GM19240 (cell line): ENCODE results near the gene ZC3H18.

Experiments used
- DNase-seq: peaks from one replicate; pipeline ENCODE4 v3.0.0; 2011; ENCODE audit warnings: low spot score; ENCODE audit not compliant: insufficient read length

Gene ZC3H18

DNA sequence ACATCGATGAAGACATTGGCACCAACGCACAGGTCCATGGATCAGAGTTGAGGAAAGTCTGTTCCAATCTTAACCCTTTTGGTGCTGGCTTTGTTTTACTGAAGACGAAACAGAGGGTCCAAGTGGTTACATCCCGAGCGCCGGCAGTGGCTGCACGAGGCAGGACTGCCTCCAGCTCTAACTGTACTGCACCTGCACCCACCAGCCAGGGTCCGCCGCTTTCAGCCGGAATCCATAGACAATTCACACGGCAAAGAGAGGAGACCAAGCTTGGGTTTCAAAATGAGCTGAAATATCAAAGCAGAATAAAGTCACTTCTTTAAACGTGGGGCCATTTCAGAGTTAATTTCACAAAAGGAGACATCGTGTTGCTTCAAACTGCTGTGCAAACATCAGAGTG lies 21.2 kb upstream of the ZC3H18 start:
- no peak for DNase-seq

- DNase-seq, result no peak
Measured at GRCh38 chr16:88549671-88550245, 20.4 kb upstream of the ZC3H18 start.

DNA sequence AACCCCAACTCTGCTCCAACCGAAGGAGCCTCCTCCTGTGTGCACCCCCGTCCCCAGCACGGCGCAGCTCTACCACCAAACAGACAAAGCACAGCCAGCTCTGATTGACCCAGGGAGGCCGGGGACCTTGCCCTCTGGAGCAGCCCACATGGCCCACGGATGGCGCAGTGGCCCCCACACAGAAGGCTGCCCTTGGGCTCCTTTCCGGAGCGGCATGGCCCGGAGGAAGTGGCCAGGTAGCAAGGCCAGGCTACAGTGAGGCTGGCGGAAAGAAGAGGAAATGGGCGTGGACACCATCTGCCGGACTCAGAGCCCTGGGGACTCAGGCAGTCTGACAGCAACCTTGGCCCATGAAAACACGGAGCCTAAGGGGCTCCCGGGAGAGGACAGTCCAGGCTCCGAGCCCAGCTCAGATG lies 19.9 kb upstream of the ZC3H18 start:
- DNase-seq, result no peak

- no peak for DNase-seq
Measured at GRCh38 chr16:88552166-88552565, 18.0 kb upstream of the ZC3H18 start.

- DNase-seq, result no peak
Measured at GRCh38 chr16:88552815-88553214, 17.4 kb upstream of the ZC3H18 start.

GRCh38 chr16:88553739-88554138 lies 16.5 kb upstream of the ZC3H18 start:
- no peak for DNase-seq

DNA sequence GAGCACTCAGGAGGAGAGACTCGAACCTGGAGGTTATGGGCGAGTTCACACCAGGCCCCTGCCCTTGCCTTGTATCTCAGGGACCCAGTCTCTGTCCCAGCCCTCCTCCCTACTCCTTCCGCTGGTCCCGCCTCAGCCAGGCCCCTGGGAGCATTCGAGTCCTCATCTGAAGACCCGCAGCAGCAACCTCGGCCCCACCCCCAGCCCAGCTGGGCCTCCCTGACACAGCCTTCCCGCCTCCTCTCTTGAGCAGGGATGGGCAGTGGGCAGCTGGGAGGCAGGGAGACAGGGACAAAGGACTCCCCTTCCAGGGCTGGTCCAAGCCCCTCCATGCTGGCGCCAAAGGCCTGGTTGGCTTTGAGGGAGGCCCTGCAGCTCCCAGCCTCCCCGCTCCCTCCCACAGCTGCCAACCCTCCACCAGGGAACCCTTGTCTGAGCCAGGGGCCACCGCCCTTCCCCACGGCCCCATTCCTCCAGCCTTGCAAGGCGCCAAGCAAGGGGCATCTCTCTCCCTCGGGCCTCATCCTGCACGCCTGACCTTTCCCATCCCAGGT lies 15.4 kb upstream of the ZC3H18 start:
- DNase-seq, result no peak

GRCh38 chr16:88556294-88556988 lies 13.8 kb upstream of the ZC3H18 start:
- DNase-seq, result no peak

DNA sequence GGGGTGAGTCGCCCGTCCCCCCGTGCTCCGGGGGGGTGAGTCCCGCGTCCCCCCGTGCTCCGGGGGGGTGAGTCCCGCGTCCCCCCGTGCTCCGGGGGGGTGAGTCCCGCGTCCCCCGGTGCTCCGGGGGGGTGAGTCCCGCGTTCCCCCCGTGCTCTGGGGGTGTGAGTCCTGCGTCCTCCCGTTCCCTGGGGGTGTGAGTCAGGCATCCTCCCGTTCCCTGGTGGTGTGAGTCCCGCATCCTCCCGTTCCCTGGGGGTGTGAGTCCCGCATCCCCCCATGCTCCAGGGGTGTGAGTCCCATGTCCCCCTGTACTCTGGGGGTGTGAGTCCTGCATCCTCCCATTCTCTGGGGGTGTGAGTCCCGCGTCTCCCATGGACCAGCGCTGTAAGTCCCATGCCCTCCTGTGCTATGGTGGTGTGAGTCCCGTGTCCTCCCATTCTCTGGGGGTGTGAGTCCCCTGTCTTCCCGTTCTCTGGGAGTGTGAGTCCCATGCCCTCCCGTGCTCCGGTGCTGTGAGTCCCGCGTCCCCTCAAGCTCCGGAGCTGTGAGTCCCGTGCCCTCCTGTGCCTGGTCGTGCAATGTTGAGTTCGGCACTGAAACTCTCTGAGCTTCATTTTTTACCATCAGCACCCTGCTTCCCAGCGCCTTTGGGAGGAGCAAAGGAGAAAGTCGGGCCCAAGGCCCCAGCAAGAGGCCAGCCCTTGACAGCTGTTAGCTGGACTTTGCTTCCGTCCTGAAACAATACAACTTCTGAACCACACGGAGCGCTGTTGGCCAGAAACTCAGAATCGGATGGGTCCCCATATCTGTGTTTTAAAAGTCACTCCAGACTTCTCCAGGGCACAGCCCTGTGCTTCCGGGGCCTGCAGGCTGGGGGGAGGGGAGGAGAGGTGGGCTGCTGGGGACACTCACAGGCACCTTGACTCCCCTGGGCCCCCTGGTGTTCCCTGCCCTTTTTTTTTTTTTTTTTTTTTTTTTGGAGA lies 11.5 kb upstream of the ZC3H18 start:
- DNase-seq, result no peak

GRCh38 chr16:88560714-88561484 lies 9.3 kb upstream of the ZC3H18 start:
- DNase-seq, result no peak

DNA sequence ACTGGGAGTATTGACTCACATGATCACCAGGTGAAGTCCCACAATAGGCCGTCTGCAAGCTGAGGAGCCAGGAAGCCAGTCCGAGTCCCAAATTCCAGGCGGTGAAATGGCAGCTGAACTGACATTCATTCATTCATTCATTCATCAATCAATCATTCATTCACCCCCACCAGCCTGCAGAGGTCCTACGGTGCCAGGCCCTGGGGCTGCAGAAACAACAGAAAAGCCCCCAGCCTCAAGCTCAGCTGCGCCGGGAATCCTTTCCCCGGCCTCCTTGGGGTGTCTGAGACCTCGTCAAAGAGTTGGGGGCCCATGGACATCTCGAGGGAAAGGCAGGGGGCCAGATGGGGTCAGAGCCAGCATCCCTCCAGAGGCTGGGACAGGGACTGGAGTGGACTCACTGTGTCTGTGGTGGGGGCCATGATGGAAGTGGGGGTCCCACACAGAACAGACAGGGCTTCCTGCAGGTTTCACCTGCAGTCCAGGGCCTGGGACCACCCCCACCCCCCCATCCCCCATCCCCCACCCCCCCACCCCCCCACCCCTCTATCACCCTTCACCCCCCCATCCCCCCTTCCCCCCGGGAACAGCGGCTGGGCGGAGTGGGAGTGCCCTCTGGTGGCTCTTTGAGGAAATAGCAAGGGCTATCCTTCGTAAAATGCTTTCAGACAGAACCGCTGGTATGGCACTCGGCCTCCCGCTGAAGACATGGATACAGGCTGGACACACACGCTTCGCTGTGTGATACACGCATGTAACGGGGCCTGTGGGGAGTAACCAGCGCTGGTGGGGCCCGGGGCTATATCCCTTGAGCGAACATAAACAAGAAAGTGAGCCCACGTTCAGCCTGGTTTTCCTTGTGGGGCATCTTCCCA lies 8.5 kb upstream of the ZC3H18 start:
- no peak for DNase-seq

DNA sequence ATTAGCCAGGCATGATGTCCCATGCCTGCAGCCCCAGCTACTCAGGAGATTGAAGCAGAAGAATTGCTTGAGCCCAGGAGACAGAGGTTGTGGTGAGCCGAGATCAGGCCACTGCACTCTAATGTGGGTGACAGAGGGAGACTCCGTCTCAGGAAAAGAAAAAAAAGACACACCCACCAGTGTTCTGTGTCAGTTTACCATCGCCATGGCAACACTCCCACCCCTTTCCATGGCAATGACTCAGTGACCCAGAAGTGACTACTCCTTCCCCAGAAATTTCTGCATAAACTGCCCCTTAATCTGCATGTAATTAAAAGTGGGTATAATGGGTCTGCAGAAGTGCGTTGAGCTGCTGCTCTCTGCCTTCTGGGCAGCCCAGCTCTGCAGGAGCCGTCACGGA lies 4.0 kb upstream of the ZC3H18 start:
- DNase-seq, result no peak

DNA sequence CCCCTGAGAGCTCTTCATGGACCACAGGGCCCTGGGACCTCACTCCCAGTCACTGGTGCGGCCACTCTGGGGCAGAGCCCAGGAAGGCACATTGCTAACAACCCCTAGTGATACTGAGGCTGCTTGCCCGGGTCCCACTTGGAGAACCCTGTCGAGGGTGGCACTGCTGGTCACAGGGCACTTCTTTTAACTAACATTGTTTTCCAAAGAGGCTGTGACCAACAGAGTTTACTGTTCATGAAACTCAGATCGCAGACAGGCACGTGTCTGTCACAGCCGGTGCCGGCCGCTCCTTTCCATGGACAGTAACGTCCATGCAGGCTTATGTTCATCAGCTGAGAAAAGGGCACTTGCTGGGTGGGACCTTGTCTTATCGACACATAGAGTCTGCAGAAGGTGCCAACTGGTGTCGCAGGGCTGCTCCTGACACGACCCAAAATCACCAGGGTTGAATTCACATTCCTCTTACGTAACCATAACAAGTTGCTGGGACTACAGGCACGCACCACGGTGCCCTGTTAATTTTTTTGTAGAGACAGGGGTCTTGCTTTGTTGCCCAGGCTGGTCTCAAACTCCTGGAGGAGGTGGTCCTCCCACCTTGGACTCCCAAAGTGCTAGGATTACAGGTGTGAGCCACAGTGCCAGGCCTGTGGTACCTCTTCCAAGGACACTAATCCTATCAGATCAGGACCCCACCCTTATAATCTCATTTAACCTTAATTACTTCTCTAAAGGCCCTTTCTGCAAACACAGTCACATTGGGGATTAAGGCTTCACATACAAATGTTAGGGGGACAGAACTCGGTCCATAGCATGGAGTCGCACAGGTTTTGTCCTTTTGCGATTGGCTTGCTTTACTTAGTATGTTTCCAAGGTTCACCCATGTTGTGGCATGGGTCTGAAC lies 1.2 kb upstream of the ZC3H18 start:
- DNase-seq, result no peak

DNA sequence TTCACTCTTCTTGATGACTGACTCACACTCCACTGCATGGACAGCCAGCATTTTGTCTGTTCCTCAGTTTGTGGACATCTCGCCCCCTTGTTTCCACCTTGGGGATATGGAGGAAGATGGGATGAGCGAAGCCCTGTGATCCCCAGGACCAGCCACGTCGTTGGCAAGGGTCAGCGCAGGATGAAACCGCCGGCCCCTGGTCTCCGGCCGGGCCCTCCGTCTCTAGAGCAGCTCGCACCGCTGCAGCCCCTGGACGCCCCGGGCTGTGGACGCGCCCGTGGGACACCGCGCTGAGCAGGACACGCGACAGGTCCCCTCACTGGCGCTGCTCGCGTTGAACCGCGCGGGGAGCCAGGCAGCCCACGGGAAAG lies 604 bp upstream of the ZC3H18 start:
- no peak for DNase-seq

DNA sequence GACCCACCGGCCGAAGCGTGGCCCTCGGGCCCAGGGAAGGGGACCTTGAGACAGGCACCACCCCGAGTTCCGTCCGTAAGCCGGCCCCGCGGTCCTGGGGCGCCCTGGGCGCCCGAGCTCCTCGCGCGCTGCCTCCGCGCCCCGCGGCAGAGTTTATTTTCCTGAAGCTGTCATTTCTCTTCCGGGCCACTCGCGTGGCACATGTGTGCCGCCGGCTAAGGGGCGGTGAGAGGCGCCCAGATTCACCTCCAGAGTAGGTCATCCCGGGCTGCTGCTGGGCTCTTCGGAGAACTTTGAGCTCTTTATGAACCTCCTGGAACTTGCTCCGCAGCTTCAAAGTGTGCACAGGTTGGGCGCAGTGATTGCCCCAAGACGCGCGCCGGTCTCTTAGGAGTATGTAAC lies 489 bp downstream of the ZC3H18 start:
- DNase-seq, result no peak

DNA sequence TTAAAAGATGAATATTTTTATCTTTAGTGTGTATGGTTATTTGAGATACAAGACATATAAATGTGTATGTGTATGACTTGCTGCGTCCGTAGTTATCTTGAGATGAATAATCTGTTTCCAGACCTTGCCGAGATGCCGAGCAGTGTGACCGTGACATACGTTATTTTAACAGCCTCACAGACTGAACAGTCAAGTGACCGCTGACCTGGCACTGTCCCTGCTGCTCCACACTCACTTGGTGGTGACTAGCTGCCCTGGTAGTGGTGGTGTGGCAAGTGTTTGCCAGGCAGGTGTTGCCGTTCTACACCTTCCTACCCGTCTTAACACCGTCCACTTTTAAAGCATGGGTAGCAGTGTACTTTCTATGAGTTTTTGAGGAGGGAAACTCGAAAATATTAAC lies 5.0 kb downstream of the ZC3H18 start:
- DNase-seq, result no peak

DNA sequence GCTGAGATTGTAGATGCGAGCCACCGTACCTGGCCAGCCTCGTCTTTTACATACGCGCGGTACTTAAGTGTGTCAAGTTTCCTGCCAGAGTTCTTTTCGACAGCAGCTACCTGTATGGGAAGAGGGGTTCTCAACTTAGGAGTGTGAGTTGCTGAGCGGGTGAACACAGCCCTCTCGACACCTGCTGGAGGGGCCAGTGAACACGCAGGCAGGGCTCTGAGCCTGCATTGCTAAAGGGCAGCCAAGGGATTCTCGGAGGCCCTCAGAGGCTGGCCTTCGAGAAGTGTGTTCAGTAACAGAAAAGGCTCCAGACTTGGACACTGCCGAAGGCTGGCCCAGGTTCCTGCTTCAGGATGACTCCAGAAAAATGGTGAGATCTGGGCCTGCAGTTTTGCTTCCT lies 6.1 kb downstream of the ZC3H18 start:
- DNase-seq, result no peak

DNA sequence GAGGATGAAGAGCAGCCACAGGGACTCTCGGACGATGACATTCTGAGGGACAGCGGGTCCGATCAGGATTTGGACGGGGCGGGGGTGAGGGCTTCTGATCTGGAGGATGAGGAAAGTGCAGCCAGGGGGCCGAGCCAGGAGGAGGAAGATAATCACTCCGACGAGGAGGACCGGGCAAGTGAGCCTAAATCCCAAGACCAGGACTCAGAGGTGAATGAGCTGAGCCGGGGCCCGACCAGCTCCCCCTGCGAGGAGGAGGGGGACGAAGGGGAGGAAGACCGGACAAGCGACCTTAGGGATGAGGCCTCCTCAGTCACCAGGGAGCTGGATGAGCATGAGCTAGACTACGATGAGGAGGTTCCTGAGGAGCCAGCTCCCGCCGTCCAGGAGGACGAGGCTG lies 7.0 kb downstream of the ZC3H18 start:
- no peak for DNase-seq
